ENCODE data around the gene ATP2B1. TPM values are rescaled to one million over a fixed set of nuclear protein-coding genes. Genes with fewer than 3 reads are reported as not detected.
"Not testable (repeated sequence)": the region's sequence is repeated elsewhere in the genome, so short reads cannot be mapped to it uniquely, and the experiment has no call there.

The ATP2B1 gene
- 1 to 10 TPM; 3.3 to 5.3 TPM for polyA plus RNA-seq

- H3K4me3 ChIP-seq (ENCODE audit: low read depth in 1 of 2, low read length in 2 of 2), result peak within 1 kb of the TSS; percentile 93 to 99
- peak within 1 kb of the TSS; percentile 99 for H3K27ac ChIP-seq (ENCODE audit: low read depth in 2 of 2, low read length in 1 of 2)
- H3K36me3 ChIP-seq (ENCODE audit: control insufficient read depth in 2 of 2, insufficient read depth in 2 of 2, low read length in 1 of 2), result no peaks in the 10 kb centered on the region
- no peaks in the 10 kb centered on the region for H3K4me1 ChIP-seq (ENCODE audit: control insufficient read depth in 2 of 2, insufficient read depth in 2 of 2, low read length in 1 of 2)
- no peaks in the 10 kb centered on the region for H3K9me3 ChIP-seq (ENCODE audit: control insufficient read depth in 2 of 2, insufficient read depth in 1 of 2, low read depth in 1 of 2, low read length in 1 of 2)
- WGBS, 2 donors, result 0% methylated on average over 58 to 84 of the region's 84 CpGs
- H3K27me3 ChIP-seq (ENCODE audit: control insufficient read depth in 1 of 2, insufficient read depth in 2 of 2, low read length in 2 of 2), result peaks cover 0 to 2% of the 10 kb centered on the region in 2 donors
Observed at GRCh38 chr12:89708565-89709156, at the start of gene ATP2B1. Gene ATP2B1 (minus strand): TSS chr12:89708838. CDS start chr12:89655886, 52,952 bp downstream.

GRCh38 chr12:89757987-89758386 lies 49.3 kb upstream of the ATP2B1 start:
- not testable (repeated sequence) for H3K4me1 ChIP-seq (ENCODE audit: control insufficient read depth in 2 of 2, insufficient read depth in 2 of 2, low read length in 1 of 2); H3K4me3 ChIP-seq (ENCODE audit: low read depth in 1 of 2, low read length in 2 of 2); H3K27ac ChIP-seq (ENCODE audit: low read depth in 2 of 2, low read length in 1 of 2); H3K36me3 ChIP-seq (ENCODE audit: control insufficient read depth in 2 of 2, insufficient read depth in 2 of 2, low read length in 1 of 2); H3K27me3 ChIP-seq (ENCODE audit: control insufficient read depth in 1 of 2, insufficient read depth in 2 of 2, low read length in 2 of 2); H3K9me3 ChIP-seq (ENCODE audit: control insufficient read depth in 2 of 2, insufficient read depth in 1 of 2, low read depth in 1 of 2, low read length in 1 of 2)
- 77 to 88% methylated on average over 1 of the region's 1 CpG for WGBS, 2 donors

- H3K36me3 ChIP-seq (ENCODE audit: control insufficient read depth in 2 of 2, insufficient read depth in 2 of 2, low read length in 1 of 2), result no peaks in the 10 kb centered on the region
- H3K4me3 ChIP-seq (ENCODE audit: low read depth in 1 of 2, low read length in 2 of 2), result no peak overlapping the region
- no peaks in the 10 kb centered on the region for H3K27me3 ChIP-seq (ENCODE audit: control insufficient read depth in 1 of 2, insufficient read depth in 2 of 2, low read length in 2 of 2)
- WGBS, 2 donors, result 38 to 49% methylated on average over 5 of the region's 5 CpGs
- H3K4me1 ChIP-seq (ENCODE audit: control insufficient read depth in 2 of 2, insufficient read depth in 2 of 2, low read length in 1 of 2), result no peaks in the 10 kb centered on the region
- no peaks in the 10 kb centered on the region for H3K9me3 ChIP-seq (ENCODE audit: control insufficient read depth in 2 of 2, insufficient read depth in 1 of 2, low read depth in 1 of 2, low read length in 1 of 2)
- no peak overlapping the region for H3K27ac ChIP-seq (ENCODE audit: low read depth in 2 of 2, low read length in 1 of 2)
Observed at GRCh38 chr12:89756585-89757398, 48.2 kb upstream of the ATP2B1 start.

GRCh38 chr12:89756194-89756584 lies 47.6 kb upstream of the ATP2B1 start:
- Histone ChIP-seq H3K9me3 (ENCODE audit: control insufficient read depth in 2 of 2, insufficient read depth in 1 of 2, low read depth in 1 of 2, low read length in 1 of 2) (no peaks in the 10 kb centered on the region), H3K4me1 (ENCODE audit: control insufficient read depth in 2 of 2, insufficient read depth in 2 of 2, low read length in 1 of 2) (no peaks in the 10 kb centered on the region), H3K27ac (ENCODE audit: low read depth in 2 of 2, low read length in 1 of 2) (no peak overlapping the region), H3K36me3 (ENCODE audit: control insufficient read depth in 2 of 2, insufficient read depth in 2 of 2, low read length in 1 of 2) (no peaks in the 10 kb centered on the region), H3K4me3 (ENCODE audit: low read depth in 1 of 2, low read length in 2 of 2) (no peak overlapping the region), H3K27me3 (ENCODE audit: control insufficient read depth in 1 of 2, insufficient read depth in 2 of 2, low read length in 2 of 2) (no peaks in the 10 kb centered on the region)
- 71 to 75% methylated on average over 4 of the region's 4 CpGs for WGBS, 2 donors

DNA sequence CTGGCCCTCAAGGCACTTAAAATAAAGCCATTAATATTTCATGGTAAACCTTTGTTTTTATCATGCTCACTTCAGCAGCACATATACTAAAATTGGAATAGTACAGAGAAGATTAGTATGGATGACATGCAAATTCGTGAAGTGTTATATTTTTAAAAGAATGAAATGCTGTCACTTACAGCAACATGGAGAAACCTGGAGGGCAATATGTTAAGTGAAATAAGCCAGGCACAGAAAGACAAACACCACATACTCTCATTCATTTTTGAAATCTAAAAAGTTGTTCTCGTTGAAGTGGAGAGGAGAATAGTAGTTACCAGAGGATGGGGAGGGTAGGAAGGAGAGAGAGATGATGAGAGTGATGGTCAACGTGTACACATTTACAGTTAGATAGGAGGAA lies 45.4 kb upstream of the ATP2B1 start:
- Histone ChIP-seq H3K27ac (ENCODE audit: low read depth in 2 of 2, low read length in 1 of 2) (no peak overlapping the region), H3K9me3 (ENCODE audit: control insufficient read depth in 2 of 2, insufficient read depth in 1 of 2, low read depth in 1 of 2, low read length in 1 of 2) (no peaks in the 10 kb centered on the region), H3K4me1 (ENCODE audit: control insufficient read depth in 2 of 2, insufficient read depth in 2 of 2, low read length in 1 of 2) (no peaks in the 10 kb centered on the region), H3K27me3 (ENCODE audit: control insufficient read depth in 1 of 2, insufficient read depth in 2 of 2, low read length in 2 of 2) (no peaks in the 10 kb centered on the region), H3K4me3 (ENCODE audit: low read depth in 1 of 2, low read length in 2 of 2) (no peak overlapping the region), H3K36me3 (ENCODE audit: control insufficient read depth in 2 of 2, insufficient read depth in 2 of 2, low read length in 1 of 2) (no peaks in the 10 kb centered on the region)
- whole genome bisulfite sequencing, 2 donors, result 85 to 86% methylated on average over 3 of the region's 3 CpGs

- WGBS, 2 donors, result 85 to 88% methylated on average over 1 of the region's 1 CpG
- no peaks in the 10 kb centered on the region for H3K36me3 ChIP-seq (ENCODE audit: control insufficient read depth in 2 of 2, insufficient read depth in 2 of 2, low read length in 1 of 2)
- no peak overlapping the region for H3K4me3 ChIP-seq (ENCODE audit: low read depth in 1 of 2, low read length in 2 of 2)
- no peaks in the 10 kb centered on the region for H3K27me3 ChIP-seq (ENCODE audit: control insufficient read depth in 1 of 2, insufficient read depth in 2 of 2, low read length in 2 of 2)
- no peak overlapping the region for H3K27ac ChIP-seq (ENCODE audit: low read depth in 2 of 2, low read length in 1 of 2)
- H3K9me3 ChIP-seq (ENCODE audit: control insufficient read depth in 2 of 2, insufficient read depth in 1 of 2, low read depth in 1 of 2, low read length in 1 of 2), result no peaks in the 10 kb centered on the region
- H3K4me1 ChIP-seq (ENCODE audit: control insufficient read depth in 2 of 2, insufficient read depth in 2 of 2, low read length in 1 of 2), result no peaks in the 10 kb centered on the region
Observed at GRCh38 chr12:89752341-89752740, 43.7 kb upstream of the ATP2B1 start.

- Histone ChIP-seq H3K9me3 (ENCODE audit: control insufficient read depth in 2 of 2, insufficient read depth in 1 of 2, low read depth in 1 of 2, low read length in 1 of 2) (no peaks in the 10 kb centered on the region), H3K27ac (ENCODE audit: low read depth in 2 of 2, low read length in 1 of 2) (no peak overlapping the region), H3K4me3 (ENCODE audit: low read depth in 1 of 2, low read length in 2 of 2) (no peak overlapping the region), H3K27me3 (ENCODE audit: control insufficient read depth in 1 of 2, insufficient read depth in 2 of 2, low read length in 2 of 2) (no peaks in the 10 kb centered on the region), H3K36me3 (ENCODE audit: control insufficient read depth in 2 of 2, insufficient read depth in 2 of 2, low read length in 1 of 2) (no peaks in the 10 kb centered on the region), H3K4me1 (ENCODE audit: control insufficient read depth in 2 of 2, insufficient read depth in 2 of 2, low read length in 1 of 2) (no peaks in the 10 kb centered on the region)
- 77 to 79% methylated on average over 6 of the region's 6 CpGs for WGBS, 2 donors
Observed at GRCh38 chr12:89750389-89751351, 42.0 kb upstream of the ATP2B1 start.

DNA sequence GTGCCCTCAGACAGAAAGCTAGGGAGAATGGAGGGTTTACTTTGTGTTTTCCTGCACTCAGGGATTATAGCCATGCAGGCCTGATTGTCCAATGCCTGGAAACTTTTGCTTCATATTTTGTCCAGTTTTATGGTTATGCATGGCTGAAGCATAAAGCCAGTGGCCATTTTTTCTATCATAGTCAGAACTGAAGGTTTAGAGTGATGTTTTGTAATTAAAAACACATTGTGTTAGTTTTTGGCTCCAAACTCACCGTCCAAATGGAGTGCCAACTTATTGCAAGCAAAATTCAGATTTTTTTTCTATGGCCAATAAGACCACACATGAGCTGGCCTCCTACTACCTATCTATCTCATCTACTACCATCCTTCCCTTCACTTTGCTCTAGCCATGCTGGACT lies 40.2 kb upstream of the ATP2B1 start:
- Histone ChIP-seq H3K27ac (ENCODE audit: low read depth in 2 of 2, low read length in 1 of 2) (no peak overlapping the region), H3K36me3 (ENCODE audit: control insufficient read depth in 2 of 2, insufficient read depth in 2 of 2, low read length in 1 of 2) (no peaks in the 10 kb centered on the region), H3K9me3 (ENCODE audit: control insufficient read depth in 2 of 2, insufficient read depth in 1 of 2, low read depth in 1 of 2, low read length in 1 of 2) (no peaks in the 10 kb centered on the region), H3K4me3 (ENCODE audit: low read depth in 1 of 2, low read length in 2 of 2) (no peak overlapping the region), H3K4me1 (ENCODE audit: control insufficient read depth in 2 of 2, insufficient read depth in 2 of 2, low read length in 1 of 2) (no peaks in the 10 kb centered on the region), H3K27me3 (ENCODE audit: control insufficient read depth in 1 of 2, insufficient read depth in 2 of 2, low read length in 2 of 2) (no peaks in the 10 kb centered on the region)
- 76 to 95% methylated on average over 1 of the region's 1 CpG for WGBS, 2 donors

DNA sequence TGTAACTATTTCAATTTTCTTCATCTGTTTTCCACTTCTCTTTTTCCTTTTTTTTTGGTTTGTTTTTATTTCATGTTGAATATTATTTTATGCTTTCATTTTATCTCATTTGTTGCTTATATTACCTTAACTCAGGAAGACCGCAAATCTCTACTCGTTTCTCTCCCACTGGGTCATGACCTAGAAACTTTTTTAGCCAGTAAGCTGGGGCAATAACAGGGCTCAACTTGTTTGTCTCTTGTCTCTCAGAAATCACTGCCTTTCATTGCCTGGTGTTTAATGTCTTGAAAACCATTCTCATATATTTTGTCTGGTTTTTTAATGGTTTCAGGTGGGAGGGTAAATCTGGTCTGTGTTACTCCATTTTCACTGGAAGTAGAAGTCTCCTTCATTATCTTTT lies 36.6 kb upstream of the ATP2B1 start:
- no peaks in the 10 kb centered on the region for H3K4me1 ChIP-seq (ENCODE audit: control insufficient read depth in 2 of 2, insufficient read depth in 2 of 2, low read length in 1 of 2)
- H3K27ac ChIP-seq (ENCODE audit: low read depth in 2 of 2, low read length in 1 of 2), result no peak overlapping the region
- 70% methylated on average over 2 of the region's 2 CpGs for WGBS, 2 donors
- H3K36me3 ChIP-seq (ENCODE audit: control insufficient read depth in 2 of 2, insufficient read depth in 2 of 2, low read length in 1 of 2), result no peaks in the 10 kb centered on the region
- H3K4me3 ChIP-seq (ENCODE audit: low read depth in 1 of 2, low read length in 2 of 2), result no peak overlapping the region
- no peaks in the 10 kb centered on the region for H3K9me3 ChIP-seq (ENCODE audit: control insufficient read depth in 2 of 2, insufficient read depth in 1 of 2, low read depth in 1 of 2, low read length in 1 of 2)
- no peaks in the 10 kb centered on the region for H3K27me3 ChIP-seq (ENCODE audit: control insufficient read depth in 1 of 2, insufficient read depth in 2 of 2, low read length in 2 of 2)

All from esophagus (tissue), 2 donors.